HG02610 (cell line): ENCODE data around the gene MYADML2.

Experiments used
- ATAC-seq: cut with Tn5 transposase; IDR thresholded peaks from one replicate; pipeline ENCODE4 v1.9.1; 2021; ENCODE audit warnings: mild to moderate bottlenecking, moderate library complexity; ENCODE audit not compliant: unreplicated experiment

Gene MYADML2

GRCh38 chr17:81978524-81979298 is 31.7 kb upstream of the MYADML2 start:
- no peak for ATAC-seq

- peak; percentile 68 for ATAC-seq
Measured at GRCh38 chr17:81977211-81977808, 30.3 kb upstream of the MYADML2 start, which contains the start of gene ASPSCR1. TSS of gene ASPSCR1 (plus strand) at chr17:81977629. CDS start at chr17:81977647, 18 bp downstream.

GRCh38 chr17:81976332-81977210 is 29.5 kb upstream of the MYADML2 start:
- peak; percentile 20 for ATAC-seq

GRCh38 chr17:81973432-81973831 is 26.4 kb upstream of the MYADML2 start:
- ATAC-seq = no peak

- no peak for ATAC-seq
Measured at GRCh38 chr17:81968850-81969812, 22.1 kb upstream of the MYADML2 start.

- no peak for ATAC-seq
Measured at GRCh38 chr17:81968396-81968745, 21.3 kb upstream of the MYADML2 start.

GRCh38 chr17:81967533-81968395 is 20.7 kb upstream of the MYADML2 start:
- peak; percentile 72 for ATAC-seq

- ATAC-seq = no peak
Measured at GRCh38 chr17:81967244-81967532, 20.2 kb upstream of the MYADML2 start.

- no peak for ATAC-seq
Measured at GRCh38 chr17:81966343-81967243, 19.6 kb upstream of the MYADML2 start.

GRCh38 chr17:81964081-81964849 is 17.2 kb upstream of the MYADML2 start:
- ATAC-seq = no peak

GRCh38 chr17:81962499-81963441 is 15.7 kb upstream of the MYADML2 start:
- ATAC-seq = no peak

- no peak for ATAC-seq
Measured at GRCh38 chr17:81961521-81962498, 14.8 kb upstream of the MYADML2 start.

GRCh38 chr17:81961087-81961511 is 14.1 kb upstream of the MYADML2 start, which contains the start of gene NOTUM:
TSS of gene NOTUM (minus strand) at chr17:81961187. CDS start at chr17:81960909, 278 bp downstream.
- ATAC-seq = no peak

GRCh38 chr17:81960130-81960958 is 13.3 kb upstream of the MYADML2 start:
- ATAC-seq = no peak
